ENCODE results near the gene FGFRL1. TPM values are rescaled to one million over a fixed set of nuclear protein-coding genes. Genes with fewer than 3 reads are reported as not detected.

FGFRL1 gene
- polyA plus RNA-seq, 1 experiment: 21.2 TPM

DNA sequence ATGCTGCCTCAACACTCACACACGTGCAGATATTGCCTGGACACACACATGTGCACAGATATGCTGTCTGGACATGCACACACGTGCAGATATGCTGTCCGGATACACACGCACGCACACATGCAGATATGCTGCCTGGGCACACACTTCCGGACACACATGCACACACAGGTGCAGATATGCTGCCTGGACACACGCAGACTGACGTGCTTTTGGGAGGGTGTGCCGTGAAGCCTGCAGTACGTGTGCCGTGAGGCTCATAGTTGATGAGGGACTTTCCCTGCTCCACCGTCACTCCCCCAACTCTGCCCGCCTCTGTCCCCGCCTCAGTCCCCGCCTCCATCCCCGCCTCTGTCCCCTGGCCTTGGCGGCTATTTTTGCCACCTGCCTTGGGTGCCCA lies 14.7 kb downstream of the FGFRL1 start:
- CTCF ChIA-PET: no interaction called here
- TF ChIP-seq, protein P1, sequence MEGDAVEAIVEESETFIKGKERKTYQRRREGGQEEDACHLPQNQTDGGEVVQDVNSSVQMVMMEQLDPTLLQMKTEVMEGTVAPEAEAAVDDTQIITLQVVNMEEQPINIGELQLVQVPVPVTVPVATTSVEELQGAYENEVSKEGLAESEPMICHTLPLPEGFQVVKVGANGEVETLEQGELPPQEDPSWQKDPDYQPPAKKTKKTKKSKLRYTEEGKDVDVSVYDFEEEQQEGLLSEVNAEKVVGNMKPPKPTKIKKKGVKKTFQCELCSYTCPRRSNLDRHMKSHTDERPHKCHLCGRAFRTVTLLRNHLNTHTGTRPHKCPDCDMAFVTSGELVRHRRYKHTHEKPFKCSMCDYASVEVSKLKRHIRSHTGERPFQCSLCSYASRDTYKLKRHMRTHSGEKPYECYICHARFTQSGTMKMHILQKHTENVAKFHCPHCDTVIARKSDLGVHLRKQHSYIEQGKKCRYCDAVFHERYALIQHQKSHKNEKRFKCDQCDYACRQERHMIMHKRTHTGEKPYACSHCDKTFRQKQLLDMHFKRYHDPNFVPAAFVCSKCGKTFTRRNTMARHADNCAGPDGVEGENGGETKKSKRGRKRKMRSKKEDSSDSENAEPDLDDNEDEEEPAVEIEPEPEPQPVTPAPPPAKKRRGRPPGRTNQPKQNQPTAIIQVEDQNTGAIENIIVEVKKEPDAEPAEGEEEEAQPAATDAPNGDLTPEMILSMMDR (IDR thresholded peaks at IDR 0.05; ENCODE audit: insufficient read depth, low read depth, low read length): no peak
- POLR2A ChIA-PET: no interaction called here
- Histone ChIP-seq H3K27me3 (ENCODE audit: control insufficient read depth, insufficient read depth, low read length) (no peaks in the 10 kb centered on the region), H3K36me3 (ENCODE audit: control insufficient read depth, insufficient read depth, low read length) (peaks cover 7% of the 10 kb centered on the region), H3K4me3 (ENCODE audit: low read depth, low read length) (no peak overlapping the region)
- no peak for DNase-seq (ENCODE audit: low read depth)

DNA sequence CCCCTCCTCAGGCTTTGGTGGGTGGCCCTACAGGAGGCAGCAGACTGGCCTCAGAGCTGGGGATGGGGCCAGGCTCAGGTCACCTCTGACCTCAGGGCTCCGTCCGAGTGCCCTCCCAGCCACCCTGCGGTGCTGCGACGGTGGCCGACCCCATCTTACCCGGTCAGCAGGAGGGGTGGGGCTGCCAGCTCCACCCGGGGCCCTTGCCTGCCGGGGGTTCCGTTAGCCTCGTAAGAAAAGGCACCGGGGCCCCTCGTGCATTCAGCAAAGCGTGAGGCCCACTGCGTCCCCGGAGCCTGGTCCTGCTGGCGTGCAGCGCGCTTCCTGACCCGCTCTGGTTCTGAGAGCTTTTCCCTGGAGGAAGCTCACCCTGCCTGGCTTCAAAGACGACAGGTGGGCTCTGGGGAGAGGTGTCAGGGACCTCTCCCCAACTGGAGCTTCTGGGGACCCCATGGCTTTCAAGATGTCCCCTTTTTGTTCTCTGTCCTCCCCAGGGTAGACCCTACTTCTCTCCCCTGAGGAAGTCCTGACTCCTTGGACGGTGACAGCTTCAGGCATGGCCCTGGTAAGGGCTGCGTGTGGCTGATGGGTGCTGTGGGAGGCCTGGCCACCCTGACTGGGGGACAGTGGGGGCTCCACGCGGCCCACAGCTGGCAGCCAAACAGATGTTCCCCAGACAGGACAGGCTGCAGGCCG lies 15.9 kb downstream of the FGFRL1 start:
- POLR2A ChIA-PET: interaction anchor here (0.6 kb wide), 1 partner anchor 165 kb away, joined by 3 read pairs; no protein-coding TSS in a partner anchor
- H3K27me3 ChIP-seq (ENCODE audit: control insufficient read depth, insufficient read depth, low read length): no peaks in the 10 kb centered on the region
- no peak for DNase-seq (ENCODE audit: low read depth)
- no peak overlapping the region for H3K4me3 ChIP-seq (ENCODE audit: low read depth, low read length)
- TF ChIP-seq, protein P1 (IDR thresholded peaks at IDR 0.05; ENCODE audit: insufficient read depth, low read depth, low read length): no peak
- peaks cover 7% of the 10 kb centered on the region for H3K36me3 ChIP-seq (ENCODE audit: control insufficient read depth, insufficient read depth, low read length)
- CTCF ChIA-PET: no interaction called here

DNA sequence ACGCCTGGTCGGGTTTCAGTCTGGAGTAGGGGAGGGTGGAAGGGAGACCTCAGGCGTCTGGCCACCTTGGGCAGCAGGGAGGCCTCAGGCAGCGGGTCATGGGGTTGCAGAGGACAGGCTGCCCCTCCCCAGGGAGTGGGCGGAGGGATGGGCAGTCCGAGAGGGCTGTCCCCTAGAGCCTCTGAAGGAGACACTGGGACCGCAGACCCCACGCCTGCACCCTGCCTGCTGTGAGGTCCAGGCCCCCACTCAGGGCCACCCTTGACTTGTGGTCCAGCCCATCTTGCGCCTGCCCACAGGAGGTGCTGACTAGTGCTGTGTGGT lies 16.5 kb downstream of the FGFRL1 start:
- POLR2A ChIA-PET: no interaction called here
- H3K27me3 ChIP-seq (ENCODE audit: control insufficient read depth, insufficient read depth, low read length): no peaks in the 10 kb centered on the region
- CTCF ChIA-PET: no interaction called here
- TF ChIP-seq, protein P1 (IDR thresholded peaks at IDR 0.05; ENCODE audit: insufficient read depth, low read depth, low read length): no peak
- H3K4me3 ChIP-seq (ENCODE audit: low read depth, low read length): no peak overlapping the region
- DNase-seq (ENCODE audit: low read depth): no peak
- peaks cover 7% of the 10 kb centered on the region for H3K36me3 ChIP-seq (ENCODE audit: control insufficient read depth, insufficient read depth, low read length)

DNA sequence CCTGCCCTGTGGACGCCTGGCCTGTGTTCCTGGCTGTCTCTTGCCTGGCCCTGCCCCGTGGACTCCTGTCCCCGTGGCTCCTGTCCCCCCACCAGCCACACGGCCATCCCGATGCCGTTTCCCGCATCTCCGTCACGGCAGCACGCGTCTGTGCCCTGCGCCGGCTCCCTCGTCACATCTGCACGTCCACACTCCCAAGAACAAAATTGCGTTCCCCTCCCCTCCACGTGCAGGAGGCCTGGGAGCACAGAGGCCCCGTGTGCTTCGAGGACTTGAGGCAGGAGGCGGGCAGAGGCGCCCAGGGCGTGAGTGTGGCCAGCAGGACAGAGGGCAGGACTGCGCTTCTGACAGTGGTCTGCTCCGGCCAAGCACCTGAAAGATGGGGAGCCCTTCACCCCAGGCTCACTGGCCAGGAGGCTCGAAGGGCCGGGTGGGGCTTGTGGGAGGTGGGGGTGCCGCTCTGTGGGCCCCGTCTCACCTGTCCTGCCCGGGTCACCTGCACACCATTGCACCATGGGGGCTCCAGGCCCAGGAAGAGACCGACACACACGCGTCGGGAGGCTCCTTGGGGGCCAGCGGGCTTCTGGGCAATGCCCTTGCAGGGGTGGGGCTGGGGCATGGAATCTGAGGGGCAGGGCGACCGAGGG lies 17.3 kb downstream of the FGFRL1 start:
- no peak for DNase-seq (ENCODE audit: low read depth)
- H3K4me3 ChIP-seq (ENCODE audit: low read depth, low read length): no peak overlapping the region
- H3K36me3 ChIP-seq (ENCODE audit: control insufficient read depth, insufficient read depth, low read length): peaks cover 7% of the 10 kb centered on the region
- TF ChIP-seq, protein P1 (IDR thresholded peaks at IDR 0.05; ENCODE audit: insufficient read depth, low read depth, low read length): no peak
- ChIA-PET CTCF (no interaction called here), POLR2A (no interaction called here)
- H3K27me3 ChIP-seq (ENCODE audit: control insufficient read depth, insufficient read depth, low read length): no peaks in the 10 kb centered on the region

DNA sequence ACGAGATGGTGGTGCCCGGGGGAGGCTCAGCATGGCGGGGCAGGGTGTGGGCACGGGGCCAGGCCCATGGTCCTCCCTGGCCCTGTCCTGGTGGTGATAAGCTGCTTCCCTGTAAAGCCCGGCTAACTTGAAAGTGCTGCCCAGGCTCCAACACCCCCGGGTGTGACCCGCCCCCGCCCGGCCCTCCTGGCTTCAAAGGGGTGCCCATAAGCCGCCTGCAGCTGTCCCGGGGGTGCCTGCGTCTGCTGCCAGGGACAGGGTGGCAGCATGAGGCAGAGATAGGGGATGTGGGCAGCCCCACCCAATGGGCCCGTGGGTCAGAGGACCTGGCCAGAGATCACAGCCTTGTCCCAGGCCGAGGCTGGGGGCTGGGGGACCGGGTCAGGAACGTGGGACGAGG lies 18.1 kb downstream of the FGFRL1 start:
- TF ChIP-seq, protein P1 (IDR thresholded peaks at IDR 0.05; ENCODE audit: insufficient read depth, low read depth, low read length): no peak
- ChIA-PET POLR2A (no interaction called here), CTCF (no interaction called here)
- no peaks in the 10 kb centered on the region for H3K27me3 ChIP-seq (ENCODE audit: control insufficient read depth, insufficient read depth, low read length)
- H3K36me3 ChIP-seq (ENCODE audit: control insufficient read depth, insufficient read depth, low read length): peaks cover 7% of the 10 kb centered on the region
- no peak for DNase-seq (ENCODE audit: low read depth)
- no peak overlapping the region for H3K4me3 ChIP-seq (ENCODE audit: low read depth, low read length)
